HEK293T (cell line): ENCODE measurements around the gene CC2D2A.

ENCODE experiments used
- CTCF ChIA-PET: fragments of 350-600 bp; formaldehyde crosslinking; extraction: SDS; loops from one replicate; lab custom pipeline; 2021; ENCODE audit warnings: antibody characterized with exemption, inconsistent platforms; lab: Yijun Ruan, JAX
- POLR2A ChIA-PET: fragments of 350-600 bp; formaldehyde crosslinking; extraction: SDS; loops from one replicate; lab custom pipeline; 2020; ENCODE audit warnings: antibody characterized with exemption, inconsistent platforms; lab: Yijun Ruan, JAX
- DNase-seq: peaks from one replicate; pipeline ENCODE4 v3.0.0; 2012; ENCODE audit warnings: mixed read lengths; ENCODE audit errors: extremely low spot score
- ARNT ChIP-seq: fragments of 450-650 bp; IDR thresholded peaks from 2 replicates; pipeline ENCODE4 v1.6.1; 2017; ENCODE audit warnings: mild to moderate bottlenecking
- BHLHE40 ChIP-seq: fragments of 450-650 bp; IDR thresholded peaks from 2 replicates; pipeline ENCODE4 v1.6.1; 2016; ENCODE audit warnings: mild to moderate bottlenecking, moderate library complexity, borderline replicate concordance
- CTBP1 ChIP-seq: fragments of 450-650 bp; IDR thresholded peaks from 2 replicates; pipeline ENCODE4 v1.6.1; 2016; ENCODE audit warnings: borderline replicate concordance
- ELF4 ChIP-seq: fragments of 450-650 bp; IDR thresholded peaks from 2 replicates; pipeline ENCODE4 v1.6.1; 2017; ENCODE audit warnings: antibody characterized with exemption
- FOXA1 ChIP-seq: fragments of 450-650 bp; IDR thresholded peaks from 2 replicates; pipeline ENCODE4 v1.6.1; 2016; ENCODE audit warnings: mild to moderate bottlenecking
- FOXK2 ChIP-seq: fragments of 450-650 bp; IDR thresholded peaks from 2 replicates; pipeline ENCODE4 v1.6.1; 2016; ENCODE audit warnings: mild to moderate bottlenecking
- FOXM1 ChIP-seq: fragments of 450-650 bp; IDR thresholded peaks from 2 replicates; pipeline ENCODE4 v1.6.1; 2017; ENCODE audit warnings: mild to moderate bottlenecking, borderline replicate concordance
- HDGF ChIP-seq: fragments of 450-650 bp; IDR thresholded peaks from 2 replicates; pipeline ENCODE4 v1.6.1; 2017; ENCODE audit warnings: antibody characterized with exemption, borderline replicate concordance
- L3MBTL2 ChIP-seq: fragments of 450-650 bp; conservative IDR thresholded peaks from 2 replicates; pipeline ENCODE4 v1.6.1; 2016; ENCODE audit warnings: mild to moderate bottlenecking
- LEF1 ChIP-seq: fragments of 450-650 bp; IDR thresholded peaks from 2 replicates; pipeline ENCODE4 v1.6.1; 2017; ENCODE audit warnings: mild to moderate bottlenecking, borderline replicate concordance
- NFRKB ChIP-seq: fragments of 450-650 bp; IDR thresholded peaks from 2 replicates; pipeline ENCODE4 v1.6.1; 2016; ENCODE audit warnings: mild to moderate bottlenecking, moderate library complexity
- PKNOX1 ChIP-seq: fragments of 450-650 bp; IDR thresholded peaks from 2 replicates; pipeline ENCODE4 v1.6.1; 2016
- SP1 ChIP-seq: fragments of 450-650 bp; IDR thresholded peaks from 2 replicates; pipeline ENCODE4 v1.6.1; 2017
- SUZ12 ChIP-seq: fragments of 450-650 bp; IDR thresholded peaks from 2 replicates; pipeline ENCODE4 v1.6.1; 2016; ENCODE audit warnings: mild to moderate bottlenecking
- TARDBP ChIP-seq: fragments of 450-650 bp; IDR thresholded peaks from 2 replicates; pipeline ENCODE4 v1.6.1; 2016
- ZNF384 ChIP-seq: fragments of 450-650 bp; IDR thresholded peaks from 2 replicates; pipeline ENCODE4 v1.6.1; 2016

Gene CC2D2A

GRCh38 chr4:15469402-15470127, at the start of gene CC2D2A:
TSS of gene CC2D2A (plus strand) at chr4:15469882. CDS start at chr4:15475933, 6,051 bp downstream.
- TF ChIP-seq ZNF384 (peak; percentile 91), TARDBP (no peak)
- CTCF ChIA-PET = interaction anchor here (0.6 to 1.5 kb wide), 5 partner anchors 10 to 550 kb away, joined by 3 to 9 read pairs (median 3); no protein-coding TSS in a partner anchor
- POLR2A ChIA-PET = interaction anchor here (0.8 to 1.4 kb wide), 2 partner anchors 10 to 185 kb away, joined by 3 read pairs; no protein-coding TSS in a partner anchor
- DNase-seq = peak; percentile 41

- no peak for TF ChIP-seq ELF4
- no peak for TF ChIP-seq SUZ12
- TF ChIP-seq BHLHE40 = no peak
- TF ChIP-seq FOXK2 = no peak
- TF ChIP-seq CTBP1 = no peak
- no peak for TF ChIP-seq HDGF
- TF ChIP-seq PKNOX1 = no peak
- no peak for TF ChIP-seq TARDBP
- TF ChIP-seq FOXA1 = no peak
- no peak for TF ChIP-seq NFRKB
- DNase-seq = no peak
- ChIA-PET POLR2A (no interaction called here), CTCF (no interaction called here)
Measured at GRCh38 chr4:15420642-15421041, 49.0 kb upstream of the CC2D2A start.

- no peak for DNase-seq
- CTCF ChIA-PET = no interaction called here
- POLR2A ChIA-PET = no interaction called here
- TF ChIP-seq SP1 = no peak
- no peak for TF ChIP-seq FOXM1
- no peak for TF ChIP-seq CTBP1
- TF ChIP-seq BHLHE40 = no peak
- no peak for TF ChIP-seq ARNT
- TF ChIP-seq LEF1 = no peak
- no peak for TF ChIP-seq PKNOX1
- TF ChIP-seq TARDBP = no peak
- no peak for TF ChIP-seq FOXA1
- no peak for TF ChIP-seq HDGF
- TF ChIP-seq NFRKB = no peak
- no peak for TF ChIP-seq FOXK2
- TF ChIP-seq SUZ12 = no peak
- no peak for TF ChIP-seq ELF4
- TF ChIP-seq ZNF384 = no peak
Measured at GRCh38 chr4:15423285-15423711, 46.4 kb upstream of the CC2D2A start.

- no peak for DNase-seq
- TF ChIP-seq NFRKB = no peak
- no peak for TF ChIP-seq SUZ12
- TF ChIP-seq ZNF384 = no peak
- TF ChIP-seq ELF4 = no peak
- no peak for TF ChIP-seq SP1
- no peak for TF ChIP-seq TARDBP
- TF ChIP-seq FOXA1 = no peak
- no peak for TF ChIP-seq CTBP1
- TF ChIP-seq L3MBTL2 = no peak
- no peak for TF ChIP-seq ARNT
- no peak for TF ChIP-seq LEF1
Measured at GRCh38 chr4:15425520-15425919, 44.2 kb upstream of the CC2D2A start.

GRCh38 chr4:15427161-15427560, 42.5 kb upstream of the CC2D2A start:
- TF ChIP-seq ZNF384 (no peak), SUZ12 (no peak), FOXM1 (no peak), CTBP1 (no peak), NFRKB (no peak), SP1 (no peak), FOXA1 (no peak), L3MBTL2 (no peak), ELF4 (no peak), FOXK2 (no peak), HDGF (no peak), TARDBP (no peak), LEF1 (no peak), PKNOX1 (no peak)
- ChIA-PET POLR2A (no interaction called here), CTCF (interaction anchor here (1.2 kb wide), 1 partner anchor 30 kb away, joined by 3 read pairs; no protein-coding TSS in a partner anchor)
- no peak for DNase-seq

More at GRCh38 chr4:15425520-15425919, 44.2 kb upstream of the CC2D2A start:
- ChIA-PET POLR2A (no interaction called here), CTCF (no interaction called here)

GRCh38 chr4:15427701-15428100, 42.0 kb upstream of the CC2D2A start, which contains the start of gene C1QTNF7:
TSS of gene C1QTNF7 (plus strand) at chr4:15428033. CDS start at chr4:15435744, 7,711 bp downstream.
- TF ChIP-seq HDGF (no peak), L3MBTL2 (no peak)
- CTCF ChIA-PET = interaction anchor here (1.2 kb wide), 1 partner anchor 30 kb away, joined by 3 read pairs; no protein-coding TSS in a partner anchor
- POLR2A ChIA-PET = no interaction called here
- DNase-seq = no peak

GRCh38 chr4:15428611-15429010, 41.1 kb upstream of the CC2D2A start:
- ChIA-PET CTCF (no interaction called here), POLR2A (no interaction called here)
- DNase-seq = no peak
- TF ChIP-seq NFRKB (no peak), ARNT (no peak), TARDBP (no peak), FOXA1 (no peak), BHLHE40 (no peak), SP1 (no peak)
